ENCODE measurements around the gene FOXS1. TPM values are rescaled to one million over a fixed set of nuclear protein-coding genes. Genes with fewer than 3 reads are reported as not detected.

The FOXS1 gene
- total and polyA plus RNA-seq, 3 donors from 2014 or later, result 4.3 to 10.0 (median 4.4) TPM

GRCh38 chr20:31866221-31866620, 20.8 kb upstream of the FOXS1 start:
- intact Hi-C loops (cut with DNase I; ENCODE audit: low total_unique reads), result loop anchor here (5.0 kb wide), 1 partner anchor 86 kb away; the partner anchor contains the start of gene PDRG1
- TF ChIP-seq CTCF (IDR thresholded peaks at IDR 0.05) (no peak), POLR2A (IDR thresholded peaks at IDR 0.05) (no peak)
- no peak overlapping the region for H3K27ac ChIP-seq
- DNase-seq, result no peak
- 62 to 67% methylated on average over 3 of the region's 3 CpGs for WGBS, 2 donors
- H3K4me1 ChIP-seq, result peaks cover 30% of the 10 kb centered on the region
- no peaks in the 10 kb centered on the region for H3K27me3 ChIP-seq
- H3K4me3 ChIP-seq, result no peak overlapping the region
- H3K9me3 ChIP-seq, result no peaks in the 10 kb centered on the region
- H3K36me3 ChIP-seq (ENCODE audit: low read depth, missing control alignments), result no peaks in the 10 kb centered on the region

- H3K4me3 ChIP-seq, result no peak overlapping the region
- H3K27ac ChIP-seq, result peak overlapping the region in 1 of 2 donors; percentile 22
- DNase-seq, result no peak
- no peaks in the 10 kb centered on the region for H3K27me3 ChIP-seq
- peaks cover 33% of the 10 kb centered on the region for H3K4me1 ChIP-seq
- no peaks in the 10 kb centered on the region for H3K9me3 ChIP-seq
- no peaks in the 10 kb centered on the region for H3K36me3 ChIP-seq (ENCODE audit: low read depth, missing control alignments)
- 59 to 77% methylated on average over 9 to 12 of the region's 12 CpGs for WGBS, 2 donors
- intact Hi-C loops (cut with DNase I; ENCODE audit: low total_unique reads), result loop anchor here (5.0 kb wide), 1 partner anchor 88 kb away; the partner anchor contains the start of gene PDRG1
- TF ChIP-seq CTCF (IDR thresholded peaks at IDR 0.05), result no peak
- TF ChIP-seq POLR2A (IDR thresholded peaks at IDR 0.05), result no peak
These were observed 19.4 kb upstream of the FOXS1 start for GRCh38 chr20:31864521-31865400.

GRCh38 chr20:31863296-31864085, 18.1 kb upstream of the FOXS1 start:
- Histone ChIP-seq H3K9me3 (no peaks in the 10 kb centered on the region), H3K4me1 (peaks cover 21% of the 10 kb centered on the region), H3K4me3 (no peak overlapping the region), H3K36me3 (ENCODE audit: low read depth, missing control alignments) (no peaks in the 10 kb centered on the region), H3K27ac (no peak overlapping the region), H3K27me3 (no peaks in the 10 kb centered on the region)
- no peak for DNase-seq
- 73 to 91% methylated on average over 9 of the region's 9 CpGs for WGBS, 2 donors
- no peak for TF ChIP-seq CTCF (IDR thresholded peaks at IDR 0.05)
- TF ChIP-seq POLR2A (IDR thresholded peaks at IDR 0.05), result no peak
- intact Hi-C loops (cut with DNase I; ENCODE audit: low total_unique reads), result no loop called here

- no peak overlapping the region for H3K27ac ChIP-seq
- H3K9me3 ChIP-seq, result no peaks in the 10 kb centered on the region
- H3K4me3 ChIP-seq, result no peak overlapping the region
- 66 to 69% methylated on average over 8 of the region's 8 CpGs for WGBS, 2 donors
- no peak for DNase-seq
- no peaks in the 10 kb centered on the region for H3K36me3 ChIP-seq (ENCODE audit: low read depth, missing control alignments)
- H3K27me3 ChIP-seq, result no peaks in the 10 kb centered on the region
- peaks cover 21% of the 10 kb centered on the region for H3K4me1 ChIP-seq
- intact Hi-C loops (cut with DNase I; ENCODE audit: low total_unique reads), result no loop called here
- TF ChIP-seq POLR2A (IDR thresholded peaks at IDR 0.05) (no peak), CTCF (IDR thresholded peaks at IDR 0.05) (no peak)
These were observed 17.1 kb upstream of the FOXS1 start for GRCh38 chr20:31862506-31862905.
